Motor neuron (in vitro differentiated cells): Measurements from ENCODE around the gene SLC38A1. TPM values are rescaled to one million over a fixed set of nuclear protein-coding genes. Genes with fewer than 3 reads are reported as not detected.

Experiments
- ATAC-seq, 8 experiments: fragments of 200-7000 bp; cut with Tn5 transposase; replicated peaks in 6 of 8; 2 replicates each; pipeline ENCODE4 v1.8.0; 2021; ENCODE audit warnings: mild to moderate bottlenecking in 8 of 8, moderate library complexity in 8 of 8
- H3K27ac ChIP-seq, 2 donors: fragments of 250-450 bp; sonication (Bioruptor Pico); 2 replicates each; pipeline ENCODE4 v1.9.0; 2021; ENCODE audit warnings: antibody characterized with exemption in 2 of 2, mild to moderate bottlenecking in 2 of 2, moderate library complexity in 1 of 2
- H3K4me1 ChIP-seq, 2 donors: fragments of 250-450 bp; sonication (Bioruptor Pico); replicated peaks in 1 of 2; 2 replicates each; pipeline ENCODE4 v1.6.1; 2021; ENCODE audit warnings: antibody characterized with exemption in 2 of 2, mild to moderate bottlenecking in 2 of 2, moderate library complexity in 1 of 2
- H3K4me3 ChIP-seq, 5 donors: fragments of 250-450 bp; sonication (Bioruptor Pico); 2 replicates each; pipeline ENCODE4 v1.9.0; 2021; ENCODE audit warnings: antibody characterized with exemption in 5 of 5, mild to moderate bottlenecking in 5 of 5, moderate library complexity in 4 of 5
- WGBS, 10 experiments: fragments of 450-650 bp; shearing (Covaris generic); methylation state at CpG; one replicate each; pipeline ENCODE4 v1.0.0; 2022; 5-methylcytosine and 5-hydroxymethylcytosine counted together
- in situ Hi-C, 9 experiments: fragments of 400-800 bp; cut with MboI; loops; one replicate each; pipeline ENCODE4 v1.15.0; 2021; ENCODE audit warnings: low sequenced_read_pairs in 9 of 9, low pct_unique_long_range_greater_than_20kb in 2 of 9; ENCODE audit not compliant: unreplicated experiment in 9 of 9
- total RNA-seq, 8 experiments: library from RNA; unstranded; fragments of 300-600 nt; gene quantifications; 2 replicates each; pipeline versions ENCODE4 v1.2.3 to v1.2.4, GENCODE V29; 2022

The SLC38A1 gene
- total RNA-seq, 8 experiments from 2014 or later, result 49.9 to 126 (median 83.0) TPM

DNA sequence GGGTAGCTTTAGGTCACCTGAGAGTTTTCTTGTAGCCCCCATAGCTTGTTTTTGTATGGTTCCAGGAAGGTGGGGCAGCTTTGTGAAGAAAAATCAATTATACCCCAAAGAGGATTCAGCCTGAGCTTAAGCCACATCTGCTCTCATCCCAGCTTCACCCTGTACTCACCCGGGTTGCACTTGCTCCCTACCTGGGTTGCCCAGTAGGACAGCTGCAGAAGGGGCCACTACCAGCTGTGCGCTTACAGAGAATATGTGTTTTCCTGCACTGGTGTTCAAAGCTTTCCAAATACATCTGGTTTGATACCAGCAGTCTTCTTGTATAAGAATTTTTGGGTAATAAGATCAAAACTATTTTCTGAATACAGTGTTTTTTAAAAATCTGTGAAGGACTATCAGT is 3.0 kb upstream of the SLC38A1 start:
- in situ Hi-C loops, result loop anchor here in 2 of 9 experiments (25.0 kb wide), 1 partner anchor 90 kb away; the partner anchor contains the start of gene SLC38A2 (in 2 of the 2)
- Histone ChIP-seq H3K27ac (no peak overlapping the region), H3K4me3 (no peak overlapping the region), H3K4me1 (peaks cover 4 to 8% of the 10 kb centered on the region in 2 donors)
- ATAC-seq, result no peak
- WGBS, 10 experiments, result 0 to 100% (median 79%) methylated on average over 1 to 2 of the region's 2 CpGs; no CpG with 5 or more reads in 2 of the 10 experiments

DNA sequence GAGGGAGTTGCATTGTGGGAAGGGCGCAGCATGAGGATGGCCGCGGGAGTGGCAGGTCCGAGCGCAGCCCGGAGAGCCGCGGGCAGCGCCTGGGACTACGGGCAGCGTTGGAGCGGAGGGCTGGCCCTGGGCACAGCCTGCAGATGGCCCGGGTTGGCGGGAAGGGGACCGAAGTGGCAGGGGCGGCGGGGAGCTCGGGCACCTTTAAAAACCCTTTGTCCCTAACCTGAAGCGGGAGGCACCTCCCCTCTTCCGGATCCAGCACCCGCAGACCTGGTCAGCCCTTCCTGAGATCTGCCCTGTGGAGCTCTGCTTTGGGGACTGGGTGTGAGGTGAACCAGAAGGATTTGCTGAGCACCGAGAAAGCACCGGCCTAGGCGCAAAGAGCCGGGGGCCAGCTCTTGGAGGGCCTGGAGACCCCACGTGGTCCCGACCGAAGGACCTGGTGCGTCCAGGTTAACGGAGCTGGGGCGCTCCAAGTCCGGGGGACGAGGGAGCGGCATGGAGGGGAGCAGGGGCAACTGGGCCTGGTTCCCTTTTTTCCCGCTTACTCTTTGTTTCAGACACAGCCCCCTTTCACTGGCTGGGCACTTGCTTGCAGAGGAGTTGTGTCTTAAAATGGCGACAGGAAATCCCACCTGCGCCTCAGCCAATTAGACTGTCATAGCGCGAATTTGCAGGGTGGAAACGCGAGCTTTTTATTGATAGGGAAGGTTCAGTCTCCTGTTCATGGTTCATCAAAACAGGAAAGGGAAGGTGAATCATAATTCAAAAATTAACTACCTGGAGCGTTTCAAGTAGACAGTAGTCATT is 792 bp upstream of the SLC38A1 start:
- Histone ChIP-seq H3K4me3 (peak overlapping the region; percentile 65 to 93 (median 80)), H3K4me1 (peaks cover 13 to 22% of the 10 kb centered on the region in 2 donors), H3K27ac (peak overlapping the region; percentile 79 to 96)
- in situ Hi-C loops, result loop anchor here in 2 of 9 experiments (25.0 kb wide), 1 partner anchor 93 kb away; the partner anchor contains the start of gene SLC38A2 (in 2 of the 2)
- ATAC-seq, result peak in 7 of 8 experiments; percentile 33 to 58 (median 52)
- WGBS, 10 experiments, result 44 to 100% (median 64%) methylated on average over 1 to 9 of the region's 42 CpGs; no CpG with 5 or more reads in 2 of the 10 experiments

DNA sequence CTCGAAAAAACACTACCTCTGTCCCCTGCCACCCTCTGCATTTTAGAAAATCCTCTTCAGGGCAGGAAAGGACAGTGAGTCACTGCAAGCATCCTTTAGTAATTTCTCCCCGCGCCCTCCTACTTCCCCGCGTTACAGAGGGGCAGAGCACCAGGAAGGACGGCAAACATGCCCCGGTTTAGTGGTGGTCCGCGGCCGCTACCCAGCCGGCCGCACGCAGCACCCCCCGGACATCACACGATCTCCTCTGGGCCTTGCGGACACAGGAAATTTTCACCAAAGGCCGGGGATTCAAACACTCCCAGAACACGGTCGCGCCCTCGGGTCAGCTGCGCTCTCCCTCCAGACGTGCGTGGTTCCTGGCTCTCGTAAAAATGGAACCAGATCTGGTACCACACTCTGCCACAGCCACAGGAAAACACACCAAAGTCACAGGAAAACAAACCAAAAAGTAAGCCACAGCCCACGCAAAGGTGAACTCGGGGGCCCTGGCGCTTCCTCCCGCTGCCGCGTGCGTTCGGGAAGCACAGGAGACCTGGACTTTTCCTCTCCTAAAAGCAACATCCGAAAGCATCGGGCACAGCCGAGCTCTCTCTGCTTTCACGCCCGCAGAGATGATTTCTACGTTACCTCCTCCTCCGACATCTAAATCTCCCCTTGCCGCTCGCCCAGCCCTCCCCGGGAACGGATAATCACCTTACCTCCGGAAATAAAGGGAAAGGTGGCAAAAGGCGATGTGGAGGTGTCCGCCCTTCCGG is 839 bp downstream of the SLC38A1 start:
- peak overlapping the region; percentile 65 to 93 (median 80) for H3K4me3 ChIP-seq
- H3K27ac ChIP-seq, result peak overlapping the region; percentile 79 to 96
- peaks cover 20 to 37% of the 10 kb centered on the region in 2 donors for H3K4me1 ChIP-seq
- WGBS, 10 experiments, result 0% methylated on average over 3 to 27 of the region's 48 CpGs; no CpG with 5 or more reads in 2 of the 10 experiments
- in situ Hi-C loops, result loop anchor here in 2 of 9 experiments (25.0 kb wide), 1 partner anchor 94 kb away; the partner anchor contains the start of gene SLC38A2 (in 2 of the 2)
- peak in 3 of 8 experiments; percentile 1 to 11 (median 2) for ATAC-seq

DNA sequence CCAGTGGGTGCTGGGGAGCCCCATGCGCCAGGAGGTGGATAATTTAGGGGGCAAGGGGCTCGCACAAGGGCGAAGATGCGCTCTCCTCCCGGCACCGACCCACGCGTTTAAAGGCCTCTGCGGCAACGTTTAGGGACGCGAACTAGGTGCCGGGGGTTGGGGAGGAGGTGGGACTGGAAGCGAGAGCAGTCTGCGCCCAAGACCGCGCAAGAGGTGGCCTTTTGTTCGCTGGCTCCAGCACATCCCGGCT is 1.3 kb downstream of the SLC38A1 start:
- WGBS, 10 experiments, result 0% methylated on average over 4 of the region's 19 CpGs; no CpG with 5 or more reads in 9 of the 10 experiments
- Histone ChIP-seq H3K4me3 (peak overlapping the region; percentile 65 to 93 (median 80)), H3K27ac (peak overlapping the region; percentile 79 to 96), H3K4me1 (peaks cover 20 to 42% of the 10 kb centered on the region in 2 donors)
- in situ Hi-C loops, result loop anchor here in 2 of 9 experiments (25.0 kb wide), 1 partner anchor 95 kb away; the partner anchor contains the start of gene SLC38A2 (in 2 of the 2)
- ATAC-seq, result peak in 4 of 8 experiments; percentile 5 to 12 (median 6)

DNA sequence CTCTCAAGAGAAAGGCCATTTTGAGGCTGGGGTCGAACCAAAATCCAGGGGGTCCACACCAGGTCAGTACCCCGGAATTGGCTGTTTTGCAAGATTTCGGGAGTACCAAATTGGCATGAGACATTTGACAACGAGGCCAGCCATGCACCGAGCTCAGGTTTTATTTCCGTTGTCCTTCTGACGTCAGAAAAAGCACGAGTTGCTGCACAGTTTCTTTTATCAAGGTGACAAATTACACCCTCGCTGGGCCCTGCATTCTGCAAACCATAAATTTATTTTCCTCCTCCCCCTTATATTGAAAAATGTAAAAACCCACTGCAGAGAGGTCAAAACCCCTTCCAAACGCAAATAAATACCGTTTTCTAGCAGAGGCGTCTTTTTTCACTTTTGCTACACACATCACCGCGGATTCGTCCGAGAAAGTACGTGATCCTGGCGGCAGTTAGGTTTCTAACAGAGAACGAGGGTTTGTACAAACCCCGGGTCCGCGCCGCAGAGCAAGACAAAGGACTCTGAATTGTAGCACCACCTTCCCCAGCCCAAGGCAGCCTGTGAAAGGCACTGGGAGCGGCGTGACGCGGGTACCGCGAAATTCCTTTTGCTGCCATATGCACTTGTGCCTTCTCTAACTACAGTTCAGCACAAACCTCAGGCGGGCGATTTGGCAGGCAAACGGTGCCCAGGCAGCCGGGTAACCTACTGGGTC is 1.8 kb downstream of the SLC38A1 start:
- Histone ChIP-seq H3K4me3 (peak overlapping the region; percentile 65 to 93 (median 80)), H3K27ac (peak overlapping the region; percentile 79 to 96), H3K4me1 (peaks cover 20 to 47% of the 10 kb centered on the region in 2 donors)
- whole genome bisulfite sequencing, 10 experiments, result 0 to 10% (median 2%) methylated on average over 4 to 28 of the region's 33 CpGs; no CpG with 5 or more reads in 1 of the 10 experiments
- in situ Hi-C loops, result loop anchor here in 2 of 9 experiments (25.0 kb wide), 1 partner anchor 95 kb away; the partner anchor contains the start of gene SLC38A2 (in 2 of the 2)
- ATAC-seq, result peak; percentile 10 to 55 (median 22)

DNA sequence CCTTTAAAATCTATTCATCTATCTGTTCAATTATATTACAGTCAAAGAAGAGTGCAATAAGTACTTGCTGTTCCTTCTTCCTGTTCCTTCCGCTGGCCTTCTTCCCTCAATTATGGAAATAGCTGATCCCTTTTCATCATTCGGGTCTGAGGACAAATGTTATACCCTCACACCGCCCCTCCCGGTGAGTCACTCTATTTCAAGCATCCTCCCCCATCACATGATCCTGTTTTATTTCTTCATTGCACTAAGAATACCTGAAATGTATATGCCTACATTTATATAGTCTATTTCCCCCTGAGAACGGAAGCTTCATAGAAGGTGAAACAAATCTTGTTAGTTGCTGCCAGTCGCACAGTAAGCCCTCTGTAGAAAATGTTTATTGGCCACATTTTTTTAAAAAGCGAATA is 2.5 kb downstream of the SLC38A1 start:
- peak overlapping the region; percentile 65 to 93 (median 80) for H3K4me3 ChIP-seq
- H3K4me1 ChIP-seq, result peaks cover 20 to 47% of the 10 kb centered on the region in 2 donors
- in situ Hi-C loops, result loop anchor here in 2 of 9 experiments (25.0 kb wide), 1 partner anchor 96 kb away; the partner anchor contains the start of gene SLC38A2 (in 2 of the 2)
- H3K27ac ChIP-seq, result peak overlapping the region; percentile 79 to 96
- peak; percentile 2 to 33 (median 12) for ATAC-seq
- 0 to 25% (median 8%) methylated on average over 2 to 7 of the region's 7 CpGs for WGBS, 10 experiments

DNA sequence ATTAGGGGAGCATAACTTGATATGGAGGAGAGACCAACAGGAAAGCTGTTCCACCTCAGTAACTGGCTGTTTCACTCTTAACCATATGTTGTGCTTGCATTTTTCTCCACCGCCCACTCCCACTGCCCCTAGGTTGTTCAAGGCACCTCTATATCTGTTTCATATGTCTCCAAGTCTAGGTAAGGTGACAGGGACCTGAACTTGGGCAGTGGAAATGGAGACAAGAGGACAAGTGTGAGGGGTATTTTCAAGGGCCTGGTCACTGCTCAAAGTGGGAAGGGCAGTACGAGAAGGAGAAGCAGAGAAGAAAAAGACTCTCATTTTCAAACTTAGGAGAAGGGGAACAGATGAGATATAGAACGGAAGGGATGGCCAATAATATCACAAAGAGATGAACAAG is 3.1 kb downstream of the SLC38A1 start:
- peaks cover 20 to 47% of the 10 kb centered on the region in 2 donors for H3K4me1 ChIP-seq
- 60 to 100% (median 83%) methylated on average over 1 to 3 of the region's 3 CpGs; no CpG with 5 or more reads in 3 of the 10 experiments for WGBS, 10 experiments
- ATAC-seq, result no peak
- in situ Hi-C loops, result loop anchor here in 2 of 9 experiments (25.0 kb wide), 1 partner anchor 97 kb away; the partner anchor contains the start of gene SLC38A2 (in 2 of the 2)
- H3K27ac ChIP-seq, result no peak overlapping the region
- H3K4me3 ChIP-seq, result peak overlapping the region; percentile 65 to 93 (median 80)

DNA sequence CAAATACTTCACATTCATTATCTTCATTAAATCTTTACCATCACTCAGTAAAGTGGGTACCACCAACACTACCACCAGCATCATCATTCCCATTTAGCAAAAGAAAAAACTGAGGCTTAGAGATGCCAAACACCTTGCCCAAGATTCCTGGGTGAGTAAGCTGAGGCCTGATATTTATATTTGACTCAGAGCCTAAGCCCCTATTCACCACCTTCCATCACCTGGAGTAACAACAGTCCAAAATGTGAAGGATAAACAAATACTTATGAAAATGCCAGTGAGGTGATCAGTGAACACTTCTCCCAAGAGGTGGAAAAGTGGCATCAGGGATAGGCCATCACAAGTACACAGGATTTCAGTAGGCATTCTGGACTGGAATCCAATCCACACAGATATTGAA is 3.7 kb downstream of the SLC38A1 start:
- no peak for ATAC-seq
- in situ Hi-C loops, result loop anchor here in 2 of 9 experiments (25.0 kb wide), 1 partner anchor 97 kb away; the partner anchor contains the start of gene SLC38A2 (in 2 of the 2)
- peaks cover 20 to 42% of the 10 kb centered on the region in 2 donors for H3K4me1 ChIP-seq
- no peak overlapping the region for H3K27ac ChIP-seq
- peak overlapping the region in 4 of 5 donors; percentile 65 to 93 (median 84) for H3K4me3 ChIP-seq

DNA sequence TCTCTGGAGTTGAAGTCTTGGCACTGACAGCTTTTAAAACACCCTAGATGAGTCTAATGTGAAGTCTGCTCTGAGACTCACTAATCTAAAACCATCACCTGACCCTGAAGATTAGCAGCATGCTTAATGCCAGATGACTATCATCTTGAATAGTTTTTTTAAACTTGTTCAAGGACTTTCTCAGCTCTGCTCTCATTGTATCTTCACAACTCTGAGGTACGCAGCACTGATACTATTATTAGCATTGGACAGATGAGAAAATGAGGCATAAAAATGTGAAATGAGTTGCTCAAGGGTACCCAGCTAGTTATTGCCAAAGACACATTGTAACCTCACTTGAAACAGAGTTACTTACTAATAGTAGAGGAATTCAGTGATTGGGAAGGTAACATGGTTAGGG is 4.8 kb downstream of the SLC38A1 start:
- in situ Hi-C loops, result loop anchor here in 2 of 9 experiments (25.0 kb wide), 1 partner anchor 98 kb away; the partner anchor contains the start of gene SLC38A2 (in 2 of the 2)
- WGBS, 10 experiments, result 0 to 67% (median 40%) methylated on average over 1 of the region's 1 CpG; no CpG with 5 or more reads in 3 of the 10 experiments
- H3K27ac ChIP-seq, result no peak overlapping the region
- no peak for ATAC-seq
- H3K4me1 ChIP-seq, result peaks cover 16 to 39% of the 10 kb centered on the region in 2 donors
- H3K4me3 ChIP-seq, result peak overlapping the region in 1 of 5 donors; percentile 15

DNA sequence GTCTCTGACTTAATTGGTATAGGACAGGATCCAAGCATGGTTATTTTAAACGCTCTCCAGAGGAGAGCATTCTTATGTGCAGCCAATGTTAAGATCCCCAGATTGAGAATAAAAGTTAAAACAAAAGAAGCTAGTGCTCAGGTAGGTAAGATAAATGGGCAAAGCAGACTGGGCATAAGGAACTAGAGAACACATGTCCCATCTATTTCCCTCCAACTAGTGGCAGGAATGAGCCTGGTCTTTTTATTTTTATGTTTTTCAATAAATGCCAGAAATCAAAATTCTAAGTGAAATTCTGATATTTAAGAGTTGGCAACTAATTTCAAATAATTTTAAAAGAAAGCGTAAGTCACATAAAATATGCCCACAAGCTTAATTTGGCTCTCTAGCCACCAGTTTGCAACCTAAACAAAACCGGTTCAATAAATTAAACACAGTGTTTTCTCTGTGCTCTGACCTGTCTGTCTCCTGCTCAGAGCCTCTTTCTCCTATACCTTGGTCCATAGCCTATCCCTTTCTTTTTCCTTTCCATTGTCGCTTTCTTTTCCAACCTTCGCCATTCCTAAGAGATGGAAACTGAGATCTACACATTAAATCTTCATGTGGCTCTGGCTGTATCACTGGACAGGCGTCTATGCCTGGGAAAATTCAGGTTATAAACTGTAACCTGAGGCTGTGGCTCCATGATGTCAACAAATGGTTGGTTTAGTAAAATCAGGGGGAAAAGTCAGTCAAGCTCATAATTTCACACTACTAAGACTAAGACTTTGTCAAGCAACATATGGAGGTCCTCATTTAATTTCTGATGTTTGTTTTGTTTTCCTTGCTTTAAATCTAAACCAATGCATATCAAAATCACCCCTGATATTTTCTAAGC is 5.5 kb downstream of the SLC38A1 start:
- H3K4me3 ChIP-seq, result peak overlapping the region in 1 of 5 donors; percentile 15
- ATAC-seq, result no peak
- no peak overlapping the region for H3K27ac ChIP-seq
- WGBS, 10 experiments, result 71 to 100% (median 93%) methylated on average over 1 to 6 of the region's 6 CpGs
- in situ Hi-C loops, result loop anchor here in 2 of 9 experiments (25.0 kb wide), 1 partner anchor 99 kb away; the partner anchor contains the start of gene SLC38A2 (in 2 of the 2)
- H3K4me1 ChIP-seq, result peaks cover 16 to 39% of the 10 kb centered on the region in 2 donors

DNA sequence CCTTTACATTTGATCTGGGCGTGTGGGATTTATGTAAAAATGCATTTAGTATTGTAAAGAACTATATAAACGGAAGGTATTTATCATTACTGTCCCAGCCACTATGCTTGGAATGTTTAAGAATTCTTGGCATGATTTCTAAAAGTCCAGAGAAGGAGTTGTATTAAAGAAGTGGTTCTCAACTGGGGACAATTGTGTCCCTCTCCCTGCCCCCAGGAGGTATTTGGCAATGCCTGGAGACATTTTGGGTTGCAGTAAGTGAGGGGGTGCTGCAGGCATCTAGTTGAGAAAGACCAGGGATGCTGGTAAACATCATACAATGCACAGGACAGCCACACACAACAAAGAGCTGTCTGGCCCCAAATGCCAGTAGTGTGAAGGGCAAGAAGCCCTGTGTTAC is 7.2 kb downstream of the SLC38A1 start:
- WGBS, 10 experiments, result 33 to 100% (median 100%) methylated on average over 1 to 2 of the region's 2 CpGs; no CpG with 5 or more reads in 2 of the 10 experiments
- Histone ChIP-seq H3K4me1 (peaks cover 16 to 39% of the 10 kb centered on the region in 2 donors), H3K4me3 (no peak overlapping the region), H3K27ac (no peak overlapping the region)
- in situ Hi-C loops, result loop anchor here in 2 of 9 experiments (25.0 kb wide), 1 partner anchor 101 kb away; the partner anchor contains the start of gene SLC38A2 (in 2 of the 2)
- peak in 1 of 8 experiments; percentile 7 for ATAC-seq
